T-helper 22 cell (primary cell): ENCODE results near the gene PODXL.

Source experiments
- DNase-seq: peaks from one replicate; pipeline ENCODE4 v3.0.0-alpha.2; 2020; ENCODE audit warnings: low read depth

PODXL gene

DNA sequence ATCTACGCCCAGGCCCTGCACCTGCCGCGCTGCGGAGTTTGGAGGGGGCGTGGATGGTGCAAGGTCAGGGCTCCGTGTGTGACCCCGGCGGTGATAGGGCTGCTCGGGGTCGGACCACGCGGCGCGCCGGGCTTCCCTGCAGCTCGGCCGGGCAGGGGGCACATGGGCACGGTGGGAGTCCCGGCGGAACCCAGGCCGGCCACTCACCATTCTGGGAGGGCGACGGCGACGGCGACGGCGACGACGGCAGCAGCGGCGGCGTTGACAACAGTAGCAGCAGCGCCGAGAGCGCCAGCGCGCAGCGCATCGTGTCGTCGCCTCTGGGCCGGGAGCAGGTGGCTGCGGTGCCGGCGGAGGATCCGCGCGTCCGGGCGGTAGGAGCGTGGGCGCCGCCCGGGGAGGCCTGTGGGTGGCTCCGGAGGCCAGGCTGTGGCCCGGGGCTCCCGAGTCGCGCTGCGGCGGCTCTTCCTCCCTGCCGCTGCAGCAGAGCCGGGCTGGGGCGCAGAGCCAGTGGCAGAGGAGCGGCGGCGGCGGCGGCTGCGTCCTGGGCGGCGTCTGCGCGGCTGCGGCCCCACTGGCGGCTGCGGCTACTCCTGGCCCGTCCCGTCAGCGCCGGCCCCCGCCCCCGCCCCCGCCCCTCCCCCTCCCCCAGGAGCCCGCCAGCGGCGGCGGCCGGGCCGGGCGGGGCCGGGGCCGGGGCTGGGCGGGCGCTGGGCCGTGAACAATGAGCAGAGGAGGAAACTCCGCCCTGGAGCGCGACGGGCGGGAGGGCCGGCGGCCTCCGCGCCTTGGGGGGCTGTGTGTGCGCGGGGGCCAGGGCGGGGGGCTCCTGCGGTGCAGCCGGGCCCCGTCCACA is at the start of gene PODXL:
TSS of gene PODXL (minus strand) at position 576 of the 856 bp plus-strand sequence. CDS start at position 307, 269 bp downstream.
- DNase-seq: peak; percentile 40

DNA sequence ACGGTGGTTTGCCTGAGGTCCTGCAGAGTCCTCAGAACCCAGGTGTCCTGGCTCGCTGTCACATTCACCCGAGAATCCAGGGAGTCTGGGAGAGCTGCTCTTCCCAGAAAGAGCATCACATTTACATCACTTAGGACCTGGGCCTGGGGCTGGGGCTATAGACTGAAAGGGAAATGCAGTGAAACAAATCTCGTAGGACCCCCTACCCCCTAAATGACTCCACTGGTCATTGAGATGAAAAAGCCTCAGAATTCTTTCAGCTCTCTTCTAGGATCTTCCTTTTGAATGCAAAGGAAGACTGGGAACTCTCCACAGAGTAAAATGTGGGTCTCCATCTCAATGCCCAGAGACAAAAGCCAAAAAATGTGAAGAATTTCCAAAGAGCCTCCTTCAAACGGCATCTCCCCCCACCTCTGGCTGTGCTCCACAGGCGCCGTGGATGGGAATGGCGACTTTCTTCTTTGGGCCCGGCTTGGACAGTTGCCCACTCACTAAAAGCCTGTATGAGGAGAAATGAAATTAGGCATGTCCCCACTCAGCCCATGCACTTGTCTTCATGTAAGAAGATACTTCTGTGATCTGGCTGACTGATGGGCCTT is 49.0 kb upstream of the PODXL start:
- DNase-seq: no peak

- DNase-seq: no peak
These were observed 48.4 kb upstream of the PODXL start for GRCh38 chr7:131604841-131605279.

DNA sequence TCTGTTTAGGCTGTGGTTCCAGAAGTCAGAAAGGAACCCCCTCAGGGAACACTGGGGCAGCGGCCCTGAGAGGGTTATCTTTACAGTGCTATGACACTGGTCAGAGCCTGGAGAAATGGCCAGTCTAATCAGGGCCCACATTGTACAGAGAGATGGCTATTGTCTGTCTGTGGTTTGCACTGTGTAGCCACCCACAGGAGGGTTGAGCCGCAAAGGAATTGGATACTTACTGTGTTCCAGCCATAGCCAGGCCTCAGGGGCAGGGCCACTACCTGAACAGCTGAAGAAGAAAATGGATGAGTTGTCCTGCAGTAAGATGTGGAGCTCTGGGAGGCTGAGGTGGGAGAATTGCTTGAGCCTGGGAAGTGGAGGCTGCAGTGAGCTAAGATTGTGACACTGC is 47.5 kb upstream of the PODXL start:
- no peak for DNase-seq

GRCh38 chr7:131602994-131603372 is 46.6 kb upstream of the PODXL start:
- DNase-seq: no peak

DNA sequence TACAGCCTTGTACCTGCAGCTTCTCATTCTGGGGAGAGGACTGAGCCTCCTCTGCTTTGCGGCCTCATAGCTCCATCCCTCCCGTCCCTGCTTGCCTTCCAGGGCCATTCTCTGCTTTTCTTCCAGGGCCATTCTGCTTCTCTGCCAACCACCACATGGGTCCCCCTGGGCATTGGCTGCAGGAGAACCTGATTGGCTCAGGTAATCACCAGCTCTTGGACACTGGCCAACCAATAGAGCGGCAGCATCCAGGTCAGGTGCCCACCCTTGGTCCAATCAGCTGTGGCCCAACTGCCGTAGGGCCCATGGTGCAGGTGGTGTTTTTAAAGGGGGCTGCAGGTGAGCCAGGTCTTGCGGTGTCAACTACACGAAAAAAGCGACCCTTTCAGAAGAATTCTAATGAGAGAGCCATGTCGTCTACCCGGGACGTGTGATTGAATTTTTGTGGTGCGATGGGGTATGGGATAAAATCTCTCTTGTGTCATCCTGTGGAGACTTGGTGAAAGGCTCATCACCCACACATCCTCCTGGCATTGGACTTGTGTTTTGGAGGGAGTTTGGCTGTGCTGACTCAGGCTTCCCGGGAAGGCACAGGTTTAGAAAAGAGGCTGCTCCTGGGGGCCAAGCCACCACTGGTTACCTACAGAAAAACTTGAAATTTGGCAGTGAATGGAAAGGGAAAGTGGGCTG is 46.0 kb upstream of the PODXL start:
- DNase-seq: no peak

DNA sequence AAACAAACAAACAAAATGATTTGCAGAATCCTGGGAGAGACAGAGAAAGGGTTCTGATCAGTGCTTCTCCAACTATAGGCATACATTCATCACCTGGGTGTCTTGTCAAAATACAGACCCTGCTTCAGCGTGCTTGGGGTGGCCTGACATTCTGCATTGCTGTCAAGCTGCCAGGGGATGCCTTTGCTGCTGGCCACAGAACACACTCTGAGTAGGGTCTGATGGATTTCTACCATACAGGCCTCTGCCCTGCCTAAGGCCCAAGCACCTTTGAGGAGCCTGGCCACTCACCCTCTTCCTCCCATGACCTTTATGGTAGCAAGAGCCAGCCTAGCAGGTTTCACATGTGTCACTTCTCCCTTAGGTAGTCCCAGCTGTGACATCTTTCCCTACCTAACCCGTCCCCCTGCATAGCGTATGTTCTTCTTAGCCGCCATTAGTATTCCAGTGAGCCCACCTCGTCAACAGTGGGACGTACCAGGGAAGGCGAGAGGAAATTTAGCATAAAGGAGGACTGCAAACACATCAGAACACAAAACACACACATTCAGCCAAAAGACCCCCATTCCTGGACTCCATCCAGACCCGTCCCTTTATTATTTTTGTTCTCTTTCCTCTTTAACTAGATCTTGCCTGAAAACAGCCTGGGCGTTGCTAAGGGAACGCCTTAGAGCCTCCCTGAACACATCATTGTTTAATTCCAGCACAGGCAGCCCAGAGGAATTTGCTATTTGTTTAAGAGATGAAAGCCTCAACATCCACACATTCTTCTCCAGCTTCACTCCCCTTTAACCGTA is 43.9 kb upstream of the PODXL start:
- no peak for DNase-seq

DNA sequence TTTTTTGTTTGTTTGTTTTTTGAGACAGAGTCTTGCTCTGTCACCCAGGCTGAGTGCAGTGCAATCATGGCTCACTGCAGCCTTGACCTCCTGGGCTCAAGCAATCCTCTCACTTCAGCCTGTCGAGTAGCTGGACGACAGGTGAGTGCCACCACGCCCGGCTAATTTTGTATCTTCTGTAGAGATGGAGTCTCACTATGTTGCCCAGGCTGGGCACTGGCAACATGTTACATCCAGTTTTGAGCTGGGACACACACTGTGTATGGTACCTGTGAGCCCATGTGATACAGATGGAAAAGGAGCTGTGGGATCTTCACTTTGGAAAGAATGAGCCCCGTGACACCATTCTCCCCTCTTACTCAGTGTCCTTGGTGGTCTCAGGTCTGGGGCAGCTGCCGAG is 40.4 kb upstream of the PODXL start:
- no peak for DNase-seq

DNA sequence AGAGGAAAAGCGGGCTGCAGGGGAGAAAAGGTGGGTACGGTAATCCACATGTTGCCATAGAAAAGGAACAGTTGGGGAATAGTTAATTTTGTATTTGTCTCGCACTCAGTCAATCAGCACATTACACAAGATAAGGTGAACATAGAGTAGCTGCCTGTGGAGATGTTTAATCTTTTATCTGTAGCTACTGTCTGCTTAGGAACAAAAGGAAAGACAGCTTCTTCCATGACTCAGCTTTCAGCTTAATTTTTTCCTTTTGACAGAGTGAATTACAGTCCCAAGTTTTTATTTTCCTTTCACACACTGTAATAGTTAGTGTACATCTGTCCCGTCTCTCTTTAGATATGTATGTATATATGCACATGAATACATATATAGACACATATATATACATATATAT is 39.3 kb upstream of the PODXL start:
- no peak for DNase-seq

- DNase-seq: no peak
These were observed 35.4 kb upstream of the PODXL start for GRCh38 chr7:131591687-131592319.

DNA sequence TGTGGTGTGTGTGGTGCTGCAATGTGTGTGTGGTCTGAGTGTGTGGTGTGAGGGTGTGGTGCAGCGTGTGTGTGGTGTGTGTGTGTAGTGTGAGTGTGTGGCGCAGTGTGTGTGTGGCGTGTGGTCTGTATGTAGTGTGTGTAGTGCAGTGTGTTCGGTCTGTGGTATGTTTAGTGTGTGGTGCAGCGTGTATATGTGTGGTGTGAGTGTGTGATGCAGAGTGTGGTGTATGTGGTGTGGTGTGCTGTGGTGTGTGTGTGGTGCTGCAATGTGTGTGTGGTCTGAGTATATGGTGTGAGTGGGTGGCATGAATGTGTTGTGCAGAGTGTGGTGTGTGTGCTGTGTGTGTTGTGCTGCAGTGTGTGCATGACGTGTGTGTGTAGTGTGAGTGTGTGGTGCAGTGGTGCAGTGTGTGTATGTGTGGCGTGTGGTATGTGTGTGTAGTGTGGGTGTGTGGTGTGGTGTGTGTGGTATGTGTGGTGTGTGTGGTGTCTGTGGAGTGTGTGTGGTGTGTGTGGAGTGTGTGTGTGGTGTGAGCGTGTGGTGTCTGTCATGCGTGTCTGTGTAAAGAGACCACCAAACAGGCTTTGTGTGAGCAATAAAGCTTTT is 31.0 kb upstream of the PODXL start:
- DNase-seq: no peak

- no peak for DNase-seq
These were observed 30.3 kb upstream of the PODXL start for GRCh38 chr7:131586759-131587158.

- DNase-seq: no peak
These were observed 29.8 kb upstream of the PODXL start for GRCh38 chr7:131586259-131586658.

DNA sequence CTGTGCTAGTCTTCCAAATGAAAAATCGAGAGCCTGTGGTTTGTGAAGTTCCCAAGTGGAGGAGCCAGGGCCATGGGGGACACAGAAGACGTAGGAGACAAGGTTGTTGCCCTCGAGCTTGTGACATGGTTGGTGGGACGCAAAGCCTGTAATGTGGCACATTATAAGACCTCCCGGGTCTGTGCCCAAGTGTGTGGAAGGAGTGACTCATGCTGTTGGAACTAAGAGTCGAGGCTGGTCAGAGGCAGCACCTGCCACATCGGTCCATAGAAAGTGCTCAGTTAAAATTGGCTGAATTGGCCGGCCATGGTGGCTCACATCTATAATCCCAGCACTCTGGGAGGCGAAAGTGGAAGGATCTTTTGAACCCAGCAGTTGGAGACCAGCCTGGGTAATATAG is 27.0 kb upstream of the PODXL start:
- DNase-seq: no peak

DNA sequence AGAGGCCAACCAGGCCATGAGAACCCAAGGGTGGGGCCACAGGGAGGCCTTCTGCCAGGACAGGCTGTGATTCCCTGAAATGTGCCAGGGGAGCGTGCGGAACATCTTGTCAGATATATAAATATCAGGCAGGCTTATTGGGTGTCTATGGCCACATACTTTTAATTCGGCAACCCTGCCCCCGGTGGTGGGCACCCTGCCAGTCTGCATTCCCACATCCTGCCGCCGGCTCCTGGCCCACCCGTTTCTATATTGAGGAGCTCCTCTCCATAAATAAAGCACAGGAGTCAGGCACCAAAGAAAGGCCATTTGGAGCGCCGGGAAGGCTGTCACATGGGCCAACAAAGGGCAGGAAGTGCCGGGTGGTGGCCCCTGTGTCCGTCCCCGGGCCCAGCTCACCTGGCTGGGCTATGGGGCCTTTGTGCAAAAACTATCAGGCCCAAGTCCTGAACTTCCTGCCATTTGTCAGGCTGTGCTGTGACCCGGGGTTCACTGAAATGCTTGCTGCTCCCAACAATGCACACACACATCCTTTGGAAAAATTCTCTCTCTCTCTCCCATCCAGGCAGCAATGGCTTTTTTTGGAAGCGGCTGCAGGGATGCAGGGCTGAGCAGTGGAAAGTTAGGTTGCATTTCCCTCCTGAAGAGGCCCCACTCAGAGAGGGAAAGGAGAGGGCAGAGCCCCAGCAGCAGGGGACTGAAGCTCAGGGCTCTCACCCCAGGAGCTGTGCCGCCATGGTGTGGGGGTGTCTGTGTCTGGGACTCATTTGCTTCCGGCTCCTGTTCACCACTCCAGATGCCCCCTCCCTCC is 25.0 kb upstream of the PODXL start:
- DNase-seq: no peak

DNA sequence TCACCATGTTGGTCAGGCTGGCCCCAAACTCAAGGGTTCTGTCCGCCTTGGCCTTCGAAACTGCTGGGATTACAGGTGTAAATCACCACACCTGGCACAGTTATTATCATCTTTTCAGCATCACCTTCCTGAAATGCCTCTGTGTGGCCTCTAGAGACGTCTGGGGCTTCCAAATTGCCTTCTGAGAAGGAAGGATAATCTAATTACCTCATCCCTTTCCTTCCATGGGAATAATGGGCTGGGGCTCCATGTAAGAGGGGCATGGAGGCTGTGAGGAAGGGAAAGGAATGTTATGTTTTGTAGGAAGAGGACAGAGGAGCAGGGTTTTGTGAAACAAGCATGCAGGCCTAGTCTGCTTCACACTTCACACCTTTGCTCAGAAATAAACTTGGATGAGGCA is 22.2 kb upstream of the PODXL start:
- no peak for DNase-seq

- no peak for DNase-seq
These were observed 18.3 kb upstream of the PODXL start for GRCh38 chr7:131574741-131575140.

DNA sequence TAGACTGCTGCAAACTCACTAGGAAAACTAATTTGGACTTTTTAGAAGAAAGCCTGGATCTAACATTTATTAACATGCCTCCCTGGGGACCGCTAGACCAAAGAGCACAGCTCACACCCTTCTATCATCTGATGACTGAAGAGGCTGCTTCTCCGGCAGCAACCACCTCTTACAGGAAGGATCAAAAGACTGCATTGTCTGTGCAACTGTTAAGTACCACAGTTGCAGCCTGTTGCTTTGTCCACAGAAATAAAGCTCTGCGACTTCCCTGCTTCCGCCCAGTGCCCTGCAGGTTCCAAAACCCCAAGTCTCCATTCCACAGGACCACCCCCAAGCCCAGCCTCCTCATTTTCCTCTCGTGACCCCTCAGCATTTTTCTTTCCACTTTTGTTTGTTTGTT is 14.0 kb upstream of the PODXL start:
- no peak for DNase-seq

GRCh38 chr7:131568970-131569369 is 12.5 kb upstream of the PODXL start:
- DNase-seq: no peak

GRCh38 chr7:131568510-131568909 is 12.1 kb upstream of the PODXL start:
- no peak for DNase-seq
